IPS-11a (cell line): Measurements from ENCODE around the gene MFNG.
"Not testable (repeated sequence)": the region's sequence is repeated elsewhere in the genome, so short reads cannot be mapped to it uniquely, and the experiment has no call there.

Experiments used
- H3K4me3 ChIP-seq: one replicate; pipeline ENCODE4 v1.5.1; 2013; ENCODE audit warnings: low read depth, low read length, control low read depth

The MFNG gene

DNA sequence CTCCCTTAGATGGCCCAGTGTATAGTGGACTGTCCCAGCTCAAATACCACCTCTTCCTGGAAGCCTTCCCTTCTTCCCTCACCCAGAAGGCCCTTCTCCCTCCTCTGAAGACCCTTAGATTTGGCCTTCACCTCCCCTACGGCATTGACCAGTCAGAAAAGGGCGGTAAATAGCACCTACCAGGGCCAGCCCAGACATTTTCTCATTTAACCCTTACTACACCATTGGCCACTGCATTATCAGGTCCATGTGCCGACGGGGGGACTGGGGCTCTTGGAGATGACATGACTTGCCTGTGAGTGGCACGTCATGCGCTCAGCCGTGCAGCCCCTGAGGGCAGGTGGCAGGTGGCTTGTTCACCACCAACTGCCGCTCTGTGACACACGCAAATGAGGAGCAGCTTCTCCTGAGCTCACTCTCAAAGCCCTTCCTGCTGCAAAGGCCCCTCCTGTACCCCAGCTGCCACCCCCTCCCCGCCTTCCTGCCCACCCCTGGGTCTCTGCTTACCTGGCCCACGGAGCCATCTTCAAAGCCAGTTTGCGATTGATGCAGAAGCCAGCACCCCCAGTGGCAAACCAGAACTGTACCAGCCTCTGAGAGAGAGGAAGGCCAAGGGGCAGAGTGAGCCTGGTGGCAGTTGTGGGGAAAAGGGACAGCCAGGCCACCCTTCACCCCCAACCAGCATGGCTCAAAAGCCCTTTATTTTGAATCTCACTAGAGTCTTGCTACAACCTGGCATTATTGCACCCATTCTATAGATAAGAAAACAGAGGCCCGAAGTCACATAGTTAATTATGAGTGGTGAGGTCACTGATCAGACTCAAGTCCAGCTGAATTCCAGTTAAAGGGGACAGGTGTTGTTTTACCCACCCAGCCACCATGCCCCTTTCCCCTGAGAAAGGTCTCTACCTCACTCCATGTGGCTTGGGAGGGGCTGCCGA is 9.5 kb downstream of the MFNG start:
- H3K4me3 ChIP-seq: no peak overlapping the region

- no peak overlapping the region for H3K4me3 ChIP-seq
Observed at GRCh38 chr22:37474447-37475090, 11.6 kb downstream of the MFNG start.

DNA sequence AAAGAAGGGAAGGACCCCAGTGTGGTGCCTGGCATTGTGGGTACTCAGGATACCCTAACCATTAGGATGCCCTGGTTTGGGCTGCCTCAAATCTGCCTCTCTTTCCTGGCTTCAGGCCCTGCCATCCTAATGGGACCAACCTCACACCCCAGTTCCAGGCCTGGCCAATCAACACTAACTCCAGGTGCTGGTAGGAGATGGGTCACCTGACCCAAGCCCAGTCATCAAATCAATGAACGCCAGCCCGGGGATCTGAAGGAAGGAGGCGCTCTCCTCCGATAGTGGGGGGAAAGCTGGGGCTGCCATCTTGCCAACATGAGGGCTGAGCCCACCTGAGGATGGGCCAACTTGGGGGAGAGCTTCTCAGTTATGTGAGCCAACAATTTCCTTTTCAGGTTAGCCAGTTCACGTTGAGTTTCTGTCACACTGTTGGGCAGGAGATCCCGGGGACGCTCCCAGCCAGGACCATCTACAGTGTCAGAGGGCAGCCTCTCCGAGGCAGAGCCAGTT is 12.7 kb downstream of the MFNG start:
- H3K4me3 ChIP-seq: no peak overlapping the region

GRCh38 chr22:37472418-37473006 is 13.7 kb downstream of the MFNG start:
- no peak overlapping the region for H3K4me3 ChIP-seq

DNA sequence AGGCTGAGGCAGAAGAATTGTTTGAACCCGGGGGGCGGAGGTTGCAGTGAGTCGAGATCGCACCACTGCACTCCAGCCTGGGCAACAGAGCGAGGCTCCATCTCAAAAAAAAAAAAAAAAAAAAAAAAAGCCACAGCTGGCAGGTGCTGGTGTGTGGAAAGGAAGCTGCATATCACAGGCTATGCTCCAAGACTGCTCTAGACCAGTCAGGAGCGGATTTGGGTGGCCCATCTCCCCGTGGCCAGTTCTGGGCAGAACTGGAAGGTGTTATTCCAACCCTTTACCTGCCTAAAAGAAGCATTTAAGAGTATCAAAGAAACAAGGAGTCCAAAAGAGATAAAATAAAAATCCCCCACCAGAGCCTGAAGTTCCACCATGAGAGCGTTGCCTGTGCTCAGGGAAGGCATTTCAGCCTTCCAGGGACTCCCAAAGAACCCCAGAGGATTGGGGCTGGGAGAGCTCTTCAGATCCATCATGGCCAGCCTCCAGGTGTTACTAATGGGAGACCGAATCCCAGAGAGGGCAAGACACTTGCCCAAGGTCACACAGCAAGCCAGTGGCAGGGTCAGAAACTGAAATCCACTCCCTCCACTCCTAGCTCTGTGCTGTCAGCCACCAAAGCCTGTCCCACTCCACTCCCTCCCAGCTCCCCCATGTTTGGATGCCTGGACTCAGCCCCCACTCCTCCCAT is 14.3 kb downstream of the MFNG start:
- no peak overlapping the region for H3K4me3 ChIP-seq

DNA sequence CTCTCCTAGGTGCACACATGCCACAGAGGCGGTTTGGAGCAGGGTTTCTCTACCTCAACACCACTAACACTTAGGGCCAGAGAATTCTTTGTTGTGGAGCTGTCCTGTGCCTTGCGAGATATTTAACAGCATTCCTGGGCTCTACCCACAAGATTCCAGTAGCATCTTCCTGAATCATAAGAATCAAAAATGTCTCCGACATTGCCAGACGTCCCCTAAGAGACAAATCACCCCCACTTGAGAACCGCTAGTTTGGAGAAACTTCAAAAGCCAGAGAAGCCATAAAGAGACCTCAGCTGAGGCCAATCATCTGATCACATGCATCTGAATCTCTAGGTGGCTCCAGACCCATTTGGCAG is 16.1 kb downstream of the MFNG start:
- H3K4me3 ChIP-seq: no peak overlapping the region

- H3K4me3 ChIP-seq: no peak overlapping the region
Observed at GRCh38 chr22:37469416-37470086, 16.6 kb downstream of the MFNG start.

DNA sequence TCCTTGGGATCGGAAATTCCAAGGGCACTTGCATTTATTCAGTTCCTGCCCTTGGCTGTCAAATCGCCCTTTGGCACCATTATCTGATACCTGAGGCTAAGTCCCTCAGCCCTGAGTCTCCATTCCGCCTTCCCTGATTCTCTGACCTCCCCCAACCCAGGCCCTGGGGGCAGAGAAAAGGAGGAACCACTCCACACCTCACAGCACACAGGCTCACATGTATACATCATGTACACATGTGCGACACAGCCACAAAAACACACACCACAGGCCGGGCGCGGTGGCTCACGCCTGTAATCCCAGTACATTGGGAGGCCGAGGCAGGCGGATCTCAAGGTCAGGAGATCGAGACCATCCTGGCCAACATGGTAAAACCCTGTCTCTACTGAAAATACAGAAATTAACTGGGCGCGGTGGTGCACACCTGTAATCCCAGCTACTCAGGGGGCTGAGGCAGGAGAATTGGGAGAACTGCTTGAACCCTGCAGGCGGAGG is 17.9 kb downstream of the MFNG start:
- H3K4me3 ChIP-seq: not testable (repeated sequence)

GRCh38 chr22:37467391-37467955 is 18.7 kb downstream of the MFNG start:
- H3K4me3 ChIP-seq: no peak overlapping the region

DNA sequence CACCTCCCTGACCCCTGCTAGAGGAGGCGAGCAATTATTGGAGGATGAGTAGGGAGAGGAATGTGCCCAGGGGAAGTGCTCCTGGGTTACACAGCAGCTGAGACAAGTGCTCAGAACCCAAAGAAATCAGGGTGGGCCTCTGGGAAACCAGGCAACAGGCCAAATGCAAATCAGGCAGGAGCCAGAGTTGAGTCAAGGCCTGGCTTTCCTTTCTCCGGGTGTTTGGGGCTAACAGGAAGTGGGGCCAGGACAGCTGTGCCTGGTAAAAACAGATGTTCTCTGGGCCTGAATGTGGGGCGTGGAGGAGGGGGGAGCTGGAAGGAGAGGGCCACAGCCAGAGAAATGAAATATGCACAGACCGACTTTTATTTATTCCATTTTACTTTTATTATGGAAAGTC is 22.0 kb downstream of the MFNG start:
- no peak overlapping the region for H3K4me3 ChIP-seq

GRCh38 chr22:37462983-37463382 is 23.2 kb downstream of the MFNG start:
- no peak overlapping the region for H3K4me3 ChIP-seq

DNA sequence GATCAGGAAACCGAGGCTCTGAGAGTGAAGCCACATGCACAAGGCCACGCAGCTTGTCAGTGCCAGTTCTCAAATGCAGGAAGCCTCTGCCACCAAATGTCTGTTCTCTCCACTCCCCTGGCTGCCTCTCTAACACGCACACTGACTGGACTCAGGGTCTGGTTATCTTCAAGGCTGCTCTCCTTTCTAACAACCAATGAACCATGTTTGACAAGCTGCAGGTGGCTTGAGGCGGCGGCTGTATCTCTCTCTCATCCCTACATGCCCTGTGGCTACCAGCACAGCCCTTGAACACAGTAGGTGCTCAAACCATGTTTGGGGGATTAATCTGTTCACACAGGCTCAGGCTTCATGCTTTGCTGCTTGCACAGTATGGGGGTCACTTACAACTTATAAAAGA is 23.7 kb downstream of the MFNG start:
- H3K4me3 ChIP-seq: no peak overlapping the region

DNA sequence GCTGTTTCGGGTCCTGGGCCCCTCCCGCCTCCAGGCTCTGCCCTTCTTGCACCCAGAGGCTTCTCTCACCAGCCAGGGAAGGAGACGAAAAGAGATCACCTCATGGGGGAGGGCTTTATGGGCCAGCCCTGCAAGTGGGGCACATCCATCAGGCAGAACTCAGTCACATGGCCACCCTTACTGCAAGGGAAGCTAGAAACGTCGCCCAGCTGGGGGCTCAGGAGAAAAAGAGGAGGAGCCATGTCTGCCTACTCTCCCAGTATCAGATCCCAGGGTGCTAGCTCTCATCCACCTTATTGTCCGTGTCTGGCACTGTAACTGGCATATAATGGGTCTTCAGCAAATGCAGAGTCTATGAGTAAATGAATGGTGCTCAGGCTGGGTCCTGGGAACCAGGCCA is 24.2 kb downstream of the MFNG start:
- H3K4me3 ChIP-seq: no peak overlapping the region

DNA sequence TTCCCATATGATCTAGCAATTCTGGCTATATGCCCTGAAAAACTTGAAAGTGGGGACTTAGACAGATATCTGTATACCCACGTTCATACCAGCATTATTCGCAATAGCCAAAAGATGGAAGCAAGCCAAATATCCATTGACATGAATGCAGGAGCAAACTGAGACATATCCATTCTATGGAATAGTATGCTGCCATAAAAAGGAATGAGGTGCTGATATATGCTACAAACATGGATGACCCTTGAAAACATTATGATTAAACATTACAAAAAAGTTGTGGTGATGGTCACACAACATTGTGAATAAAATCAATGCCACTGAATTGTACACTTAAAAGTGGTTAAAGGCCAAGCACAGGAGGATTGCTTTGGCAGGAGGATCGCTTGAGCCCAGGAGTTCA is 25.5 kb downstream of the MFNG start:
- H3K4me3 ChIP-seq: no peak overlapping the region

GRCh38 chr22:37459206-37459605 is 27.0 kb downstream of the MFNG start:
- H3K4me3 ChIP-seq: no peak overlapping the region

- H3K4me3 ChIP-seq: no peak overlapping the region
Observed at GRCh38 chr22:37457093-37457893, 28.9 kb downstream of the MFNG start.

DNA sequence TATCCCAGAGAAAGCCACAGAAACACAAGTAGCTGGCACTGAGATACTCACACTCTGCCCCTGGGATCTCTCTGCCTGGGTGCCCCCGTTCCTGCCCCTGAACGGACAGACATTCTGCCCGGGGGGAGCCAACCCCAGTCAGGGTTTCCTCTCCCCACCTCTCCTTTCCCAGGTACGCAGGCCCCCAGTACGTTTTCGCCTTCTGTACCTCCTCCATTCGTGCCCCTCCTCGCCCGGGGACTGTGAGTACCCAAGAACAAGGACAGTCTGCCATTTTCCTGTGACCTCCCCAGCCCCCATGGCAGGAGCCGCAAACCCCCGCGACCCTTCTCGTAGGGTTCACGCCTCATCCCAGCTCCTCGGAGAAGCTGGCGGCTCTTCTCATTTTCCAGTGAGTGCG is 29.8 kb downstream of the MFNG start:
- H3K4me3 ChIP-seq: no peak overlapping the region

- H3K4me3 ChIP-seq: no peak overlapping the region
Observed at GRCh38 chr22:37455896-37456295, 30.3 kb downstream of the MFNG start.
